ENCODE data around the gene SLC25A13.

Gene SLC25A13

DNA sequence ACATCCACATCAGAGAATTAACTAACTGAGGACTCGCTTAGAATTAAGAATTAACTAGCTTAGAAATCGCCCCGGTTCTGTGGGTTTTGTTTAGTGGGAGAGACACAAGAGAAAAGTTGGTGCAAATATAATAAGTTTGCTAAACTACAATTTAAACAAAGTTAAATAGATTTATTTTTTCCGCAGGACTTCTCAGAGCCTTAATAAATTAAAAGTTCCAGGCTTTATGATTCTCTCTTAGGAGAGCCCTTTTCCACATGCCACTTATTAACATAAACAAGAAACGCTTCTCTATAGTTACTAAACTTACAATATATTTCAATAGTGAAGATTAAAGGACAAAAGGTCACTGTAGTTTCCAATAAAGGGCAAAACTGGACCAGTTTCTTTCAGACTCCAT lies 100.0 kb downstream of the SLC25A13 start:
- no peak overlapping the region for H3K4me3 ChIP-seq (ENCODE audit: control insufficient read depth, low read depth, low read length)
- TF ChIP-seq, protein P1, sequence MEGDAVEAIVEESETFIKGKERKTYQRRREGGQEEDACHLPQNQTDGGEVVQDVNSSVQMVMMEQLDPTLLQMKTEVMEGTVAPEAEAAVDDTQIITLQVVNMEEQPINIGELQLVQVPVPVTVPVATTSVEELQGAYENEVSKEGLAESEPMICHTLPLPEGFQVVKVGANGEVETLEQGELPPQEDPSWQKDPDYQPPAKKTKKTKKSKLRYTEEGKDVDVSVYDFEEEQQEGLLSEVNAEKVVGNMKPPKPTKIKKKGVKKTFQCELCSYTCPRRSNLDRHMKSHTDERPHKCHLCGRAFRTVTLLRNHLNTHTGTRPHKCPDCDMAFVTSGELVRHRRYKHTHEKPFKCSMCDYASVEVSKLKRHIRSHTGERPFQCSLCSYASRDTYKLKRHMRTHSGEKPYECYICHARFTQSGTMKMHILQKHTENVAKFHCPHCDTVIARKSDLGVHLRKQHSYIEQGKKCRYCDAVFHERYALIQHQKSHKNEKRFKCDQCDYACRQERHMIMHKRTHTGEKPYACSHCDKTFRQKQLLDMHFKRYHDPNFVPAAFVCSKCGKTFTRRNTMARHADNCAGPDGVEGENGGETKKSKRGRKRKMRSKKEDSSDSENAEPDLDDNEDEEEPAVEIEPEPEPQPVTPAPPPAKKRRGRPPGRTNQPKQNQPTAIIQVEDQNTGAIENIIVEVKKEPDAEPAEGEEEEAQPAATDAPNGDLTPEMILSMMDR (IDR thresholded peaks at IDR 0.05; ENCODE audit: control insufficient read depth, insufficient read depth, low read depth, low read length, missing control alignments), result no peak
- DNase-seq (ENCODE audit: low read depth), result no peak

DNA sequence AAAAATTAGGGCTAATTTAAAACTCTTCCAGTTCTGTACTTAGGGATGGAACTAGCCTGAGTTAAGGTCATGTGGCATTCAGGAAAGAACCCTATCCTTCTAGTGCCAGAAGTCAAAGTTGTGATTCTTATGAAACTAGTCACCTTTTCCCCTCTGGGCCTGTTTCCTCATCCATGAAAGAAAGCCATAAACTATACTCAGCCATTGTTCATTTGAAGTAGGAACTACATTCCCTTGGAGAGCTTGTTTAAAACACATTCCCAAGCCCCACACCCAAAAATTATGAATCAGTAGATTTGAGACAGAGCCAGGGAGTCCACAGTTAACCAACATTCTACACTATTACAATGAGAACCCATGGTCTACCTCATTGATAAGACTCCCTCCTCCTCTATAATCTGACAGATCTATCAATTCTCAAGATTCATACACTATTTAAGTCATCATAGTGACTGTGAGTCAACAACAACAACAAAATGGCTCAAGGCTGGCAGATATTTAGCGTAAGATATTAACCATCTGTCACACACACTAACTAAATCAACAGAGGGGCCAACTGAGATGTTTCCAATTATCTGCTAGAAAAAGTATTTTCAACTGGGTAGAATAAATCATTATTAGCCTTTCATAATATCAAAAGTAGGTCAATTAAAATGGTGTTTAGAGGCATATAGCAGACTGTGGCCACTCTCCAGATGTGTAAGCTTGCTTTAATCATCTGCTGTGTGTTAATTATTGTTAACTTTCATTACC lies 102.3 kb downstream of the SLC25A13 start:
- no peak overlapping the region for H3K4me3 ChIP-seq (ENCODE audit: control insufficient read depth, low read depth, low read length)
- TF ChIP-seq, protein P1 (IDR thresholded peaks at IDR 0.05; ENCODE audit: control insufficient read depth, insufficient read depth, low read depth, low read length, missing control alignments), result no peak
- no peak for DNase-seq (ENCODE audit: low read depth)

DNA sequence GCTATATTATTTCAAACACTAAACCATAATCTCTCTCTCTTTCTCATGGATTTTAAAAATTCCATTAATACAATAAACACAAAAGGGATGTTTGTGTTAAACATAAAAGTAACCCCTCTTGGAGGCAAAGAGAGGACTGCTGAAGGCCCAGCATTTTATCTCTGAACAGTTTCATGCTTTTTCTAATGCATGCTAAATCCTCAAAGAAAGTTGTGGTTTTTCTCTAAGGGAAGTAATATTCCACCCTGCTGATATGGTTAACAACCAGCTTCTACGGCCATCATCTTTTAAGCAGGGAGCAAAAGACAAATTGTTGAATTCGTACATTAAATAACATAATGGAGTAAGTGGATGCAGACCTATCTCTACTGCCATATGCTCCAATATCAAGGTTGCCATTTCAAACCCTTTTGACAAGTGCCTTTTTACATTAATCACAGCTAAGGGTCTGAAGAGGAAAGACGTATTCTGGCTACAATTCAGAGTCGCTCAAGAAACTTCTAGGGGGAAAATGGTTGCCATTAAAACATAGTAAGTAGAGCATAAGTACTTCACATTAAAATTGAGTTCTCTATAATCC lies 103.1 kb downstream of the SLC25A13 start:
- H3K4me3 ChIP-seq (ENCODE audit: control insufficient read depth, low read depth, low read length), result no peak overlapping the region
- no peak for DNase-seq (ENCODE audit: low read depth)
- TF ChIP-seq, protein P1 (IDR thresholded peaks at IDR 0.05; ENCODE audit: control insufficient read depth, insufficient read depth, low read depth, low read length, missing control alignments), result no peak

DNA sequence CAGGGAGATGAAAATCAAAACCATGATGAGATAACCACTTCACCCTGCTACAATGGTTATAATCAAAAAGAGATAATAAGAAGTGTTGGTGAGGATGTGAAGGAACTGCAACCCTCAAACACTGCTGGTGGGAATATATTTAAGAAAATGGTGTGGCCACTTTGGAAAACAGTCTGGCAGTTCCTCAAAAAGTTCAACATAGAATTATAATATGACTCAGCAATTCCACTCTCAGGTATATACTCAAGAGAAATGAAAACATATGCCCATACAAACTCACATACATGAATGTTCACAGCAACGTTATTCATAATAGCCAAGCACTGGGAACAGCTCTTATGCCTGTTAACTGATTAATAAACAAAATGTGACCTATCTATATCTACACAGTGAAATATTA lies 104.8 kb downstream of the SLC25A13 start:
- TF ChIP-seq, protein P1 (IDR thresholded peaks at IDR 0.05; ENCODE audit: control insufficient read depth, insufficient read depth, low read depth, low read length, missing control alignments), result no peak
- no peak overlapping the region for H3K4me3 ChIP-seq (ENCODE audit: control insufficient read depth, low read depth, low read length)
- no peak for DNase-seq (ENCODE audit: low read depth)

DNA sequence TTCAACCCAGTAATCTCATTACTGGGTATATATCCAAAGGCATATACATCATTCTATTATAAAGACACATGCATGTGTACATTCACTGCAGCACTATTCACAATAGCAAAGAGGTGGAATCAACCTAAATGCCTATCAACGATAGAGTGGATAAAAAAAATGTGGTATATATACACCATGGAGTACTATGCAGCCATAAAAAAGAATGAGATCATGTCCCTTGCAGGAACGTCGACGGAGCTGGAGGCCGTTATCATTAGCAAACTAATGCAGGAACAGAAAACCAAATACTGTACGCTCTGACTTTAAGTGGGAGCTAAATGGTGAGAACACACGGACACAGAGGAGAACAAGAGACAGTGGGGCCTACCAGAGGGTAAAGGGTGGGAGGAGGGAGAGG lies 105.5 kb downstream of the SLC25A13 start:
- DNase-seq (ENCODE audit: low read depth), result no peak
- H3K4me3 ChIP-seq (ENCODE audit: control insufficient read depth, low read depth, low read length), result no peak overlapping the region
- TF ChIP-seq, protein P1 (IDR thresholded peaks at IDR 0.05; ENCODE audit: control insufficient read depth, insufficient read depth, low read depth, low read length, missing control alignments), result no peak

DNA sequence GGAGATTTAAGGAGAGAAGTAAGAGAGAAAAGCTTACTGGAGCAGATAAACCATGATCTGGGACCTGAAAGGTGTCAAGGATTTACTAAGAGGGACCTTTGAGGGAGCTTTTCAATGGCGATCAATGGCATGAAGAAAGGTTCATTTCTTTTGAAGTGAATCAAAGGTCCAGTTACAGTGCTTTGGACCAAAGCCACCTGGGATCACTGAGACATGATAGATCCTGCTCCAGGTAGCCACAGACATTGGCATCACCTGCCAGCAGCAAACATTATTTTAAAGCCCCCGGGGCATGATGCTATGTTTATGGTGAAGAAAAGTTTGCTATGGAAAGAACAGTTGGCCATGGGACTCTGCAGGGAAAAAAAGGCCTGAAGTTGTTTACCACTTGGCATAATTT lies 109.4 kb downstream of the SLC25A13 start:
- no peak for DNase-seq (ENCODE audit: low read depth)
- TF ChIP-seq, protein P1 (IDR thresholded peaks at IDR 0.05; ENCODE audit: control insufficient read depth, insufficient read depth, low read depth, low read length, missing control alignments), result no peak
- no peak overlapping the region for H3K4me3 ChIP-seq (ENCODE audit: control insufficient read depth, low read depth, low read length)
